HG03432 (cell line): ENCODE data around the gene TMEFF1.
A peak's percentile ranks its signal among the peaks of the same experiment; 100 is the strongest.

Source experiments
- ATAC-seq: cut with Tn5 transposase; IDR thresholded peaks from one replicate; pipeline ENCODE4 v1.9.1; 2021; ENCODE audit warnings: mild to moderate bottlenecking, moderate library complexity; ENCODE audit not compliant: unreplicated experiment

The TMEFF1 gene

DNA sequence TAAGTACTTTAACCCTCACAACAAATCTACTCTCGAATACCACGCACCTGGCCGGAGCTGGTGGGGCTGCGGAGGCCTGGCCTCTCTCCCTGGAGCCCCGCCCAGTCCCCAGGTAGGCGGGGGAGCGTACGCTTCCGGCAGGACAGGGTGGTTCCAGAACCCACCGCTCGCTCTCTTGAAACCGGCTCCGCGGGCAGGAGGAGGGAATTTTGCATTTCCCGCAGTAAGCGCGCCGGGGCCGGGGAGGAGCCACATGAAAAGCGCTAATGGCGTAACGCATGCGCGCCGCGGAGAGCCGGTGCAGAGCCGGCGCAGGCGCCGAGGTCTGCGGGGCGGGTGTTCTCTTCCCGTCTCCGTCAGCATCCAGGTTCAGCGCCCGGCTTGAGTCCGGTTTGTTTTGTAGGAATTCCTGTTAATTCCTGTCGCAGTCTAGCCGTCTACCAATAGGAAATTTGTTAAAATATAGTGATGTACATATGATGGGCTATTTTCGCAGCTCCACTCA, 125.7 kb downstream of the TMEFF1 start:
- ATAC-seq, result peak; percentile 86

DNA sequence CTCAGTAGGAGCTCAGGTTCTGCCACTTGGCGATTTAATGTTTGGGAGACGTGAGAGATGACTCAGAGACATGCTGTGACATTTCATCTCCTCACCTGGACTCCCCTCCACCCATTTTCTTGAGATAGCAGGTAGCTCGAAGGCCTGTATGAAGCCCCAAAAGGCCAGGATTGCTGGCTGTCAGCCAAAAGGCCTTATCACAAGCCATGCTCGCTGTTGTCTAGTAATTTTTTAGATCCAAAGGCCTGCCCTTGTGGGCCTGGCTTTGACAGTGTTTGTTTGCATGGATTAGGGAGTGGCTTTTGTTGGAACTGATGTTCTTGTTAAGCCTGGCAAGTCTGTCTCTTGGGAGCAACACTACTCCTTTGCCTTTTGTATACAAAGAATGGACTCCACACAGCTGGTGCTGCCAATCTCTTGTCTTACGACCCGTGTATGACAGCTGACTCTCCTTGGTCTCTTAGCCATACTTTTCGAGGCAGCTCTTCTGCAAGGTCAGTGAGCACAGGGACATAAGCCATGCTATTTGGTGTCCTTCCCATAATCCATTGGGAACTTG, 127.7 kb downstream of the TMEFF1 start:
- no peak for ATAC-seq

- ATAC-seq, result peak; percentile 57
Measured at GRCh38 chr9:100601216-100601615, 128.3 kb downstream of the TMEFF1 start.

- ATAC-seq, result no peak
Measured at GRCh38 chr9:100602342-100602801, 129.4 kb downstream of the TMEFF1 start.

GRCh38 chr9:100605405-100605804, 132.5 kb downstream of the TMEFF1 start:
- no peak for ATAC-seq

- ATAC-seq, result no peak
Measured at GRCh38 chr9:100619194-100619593, 146.2 kb downstream of the TMEFF1 start.

GRCh38 chr9:100619665-100620064, 146.7 kb downstream of the TMEFF1 start:
- peak; percentile 79 for ATAC-seq

- ATAC-seq, result no peak
Measured at GRCh38 chr9:100623969-100624368, 151.0 kb downstream of the TMEFF1 start.

DNA sequence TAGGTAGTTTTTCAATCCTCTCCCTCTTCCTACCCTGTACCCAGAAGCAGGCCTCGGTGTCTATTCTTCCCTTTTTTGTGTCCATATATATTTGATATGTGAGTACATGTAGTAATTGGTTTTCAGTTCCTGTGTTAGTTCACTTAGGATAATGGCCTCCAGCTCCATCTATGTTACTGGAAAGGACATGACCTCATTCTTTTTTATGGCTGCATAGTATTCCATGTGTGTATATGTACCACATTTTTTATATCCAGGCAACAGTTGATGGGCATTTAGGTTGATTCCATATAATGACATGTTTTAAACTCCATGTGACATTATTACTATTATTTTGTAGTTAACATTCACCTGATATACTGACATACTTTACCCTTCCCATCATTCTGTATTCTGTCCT, 154.0 kb downstream of the TMEFF1 start:
- ATAC-seq, result no peak
